ENCODE data around the gene KCMF1.

The KCMF1 gene

DNA sequence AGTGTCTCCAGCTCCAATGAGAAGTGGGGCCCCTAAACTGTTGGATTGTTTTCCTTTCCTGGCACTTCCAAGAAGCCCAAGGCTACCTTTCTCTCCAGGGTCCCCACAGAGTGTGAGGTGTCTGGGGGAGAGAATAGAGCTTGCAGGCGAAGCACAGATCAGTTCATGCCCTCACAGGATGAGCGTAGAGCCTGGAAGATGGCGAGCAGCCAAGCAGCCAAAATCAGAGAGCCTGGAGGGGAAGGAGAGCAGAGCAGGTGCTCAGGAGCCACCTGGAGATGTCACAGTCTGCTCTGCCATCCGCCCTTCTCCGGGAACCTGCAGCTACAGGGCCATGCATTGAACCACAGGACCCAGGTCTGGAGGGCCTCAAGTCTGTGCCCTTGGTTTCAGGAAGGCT lies 107.6 kb downstream of the KCMF1 start:
- no peak for DNase-seq (ENCODE audit: low read depth in 2 of 2)

DNA sequence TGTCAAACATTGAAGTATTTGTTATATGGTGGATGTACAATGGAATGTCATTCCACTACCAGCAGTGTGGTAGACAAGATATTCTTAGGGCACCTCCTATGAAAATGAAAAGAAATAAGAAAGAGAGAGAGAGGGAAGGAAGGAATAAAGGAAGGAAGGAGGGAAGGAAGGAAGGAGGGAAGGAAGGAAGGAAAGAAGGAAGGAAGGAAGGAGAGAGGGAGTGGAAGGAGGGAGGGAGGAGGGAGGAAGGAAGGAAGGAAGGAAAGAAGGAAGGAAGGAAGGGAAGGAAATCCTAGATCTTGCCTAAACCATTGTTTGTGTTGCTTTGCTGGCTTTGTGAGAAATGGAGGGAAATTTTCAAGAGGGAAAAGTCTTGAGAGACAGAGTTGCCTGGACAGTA lies 112.1 kb downstream of the KCMF1 start:
- no peak for DNase-seq (ENCODE audit: low read depth in 2 of 2)

- no peak for DNase-seq (ENCODE audit: low read depth in 2 of 2)
These were observed 114.6 kb downstream of the KCMF1 start for GRCh38 chr2:85085563-85085962.

GRCh38 chr2:85087541-85087940 lies 116.6 kb downstream of the KCMF1 start:
- DNase-seq (ENCODE audit: low read depth in 2 of 2), result no peak

DNA sequence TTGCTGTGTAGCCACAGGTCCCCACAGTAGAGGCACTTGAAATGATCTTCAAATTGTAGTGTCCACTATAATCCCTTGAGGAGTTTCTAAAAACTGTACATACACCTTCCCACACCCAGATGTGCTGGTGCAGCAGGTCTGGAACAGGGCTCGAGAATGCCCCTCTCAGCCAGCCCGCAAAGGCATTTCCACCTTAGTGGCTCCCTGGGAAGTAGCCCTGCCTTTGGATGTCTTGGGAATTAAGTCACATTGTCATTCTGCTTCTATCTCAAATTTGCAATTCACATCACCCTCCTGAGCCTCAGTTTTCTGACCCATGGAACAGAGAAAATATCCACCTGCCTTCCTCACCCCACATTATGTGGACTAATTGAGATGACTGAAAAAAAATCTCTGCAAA lies 118.0 kb downstream of the KCMF1 start:
- no peak for DNase-seq (ENCODE audit: low read depth in 2 of 2)

DNA sequence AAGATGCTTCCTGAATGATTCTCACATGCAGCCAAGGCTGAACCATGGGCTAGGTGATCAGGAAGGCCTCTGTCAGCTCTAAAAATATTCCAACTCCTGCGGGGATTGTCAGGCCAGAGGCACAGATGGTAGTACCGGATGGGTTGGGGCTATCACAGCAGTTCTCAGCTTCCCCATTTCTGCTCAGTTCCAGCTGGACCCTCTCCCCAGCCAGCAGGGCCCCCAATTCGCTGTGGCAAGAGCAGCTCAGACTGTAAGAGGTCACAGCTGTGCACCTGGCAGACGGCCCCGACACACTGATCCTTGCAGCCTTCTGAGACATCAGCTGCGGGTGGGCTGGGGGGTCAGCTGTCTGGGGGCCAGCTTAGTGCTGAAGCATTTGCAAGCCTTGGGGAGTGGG lies 118.6 kb downstream of the KCMF1 start:
- no peak for DNase-seq (ENCODE audit: low read depth in 2 of 2)

- no peak for DNase-seq (ENCODE audit: low read depth in 2 of 2)
These were observed 120.9 kb downstream of the KCMF1 start for GRCh38 chr2:85091838-85092237.

DNA sequence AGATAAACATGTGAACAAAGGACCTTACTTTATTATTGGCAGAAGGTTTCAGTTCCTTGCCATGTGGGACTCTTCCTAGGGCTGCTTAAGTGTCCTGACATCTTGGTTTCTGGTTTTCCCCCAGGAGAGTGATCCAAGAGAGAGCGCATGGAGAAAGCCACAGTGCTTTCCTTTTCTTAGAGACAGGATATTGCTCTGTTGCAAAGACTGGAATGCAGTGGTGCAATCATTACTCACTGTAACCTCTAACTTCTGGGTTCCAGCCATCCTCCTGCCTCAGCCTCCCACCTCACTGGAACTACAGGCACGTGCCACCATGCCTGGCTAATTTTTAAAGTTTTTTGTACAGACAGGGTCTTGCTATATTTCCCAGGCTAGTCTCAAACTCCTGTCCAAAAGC lies 124.1 kb downstream of the KCMF1 start:
- no peak for DNase-seq (ENCODE audit: low read depth in 2 of 2)

GRCh38 chr2:85096616-85097015 lies 125.7 kb downstream of the KCMF1 start:
- DNase-seq (ENCODE audit: low read depth in 2 of 2), result no peak

DNA sequence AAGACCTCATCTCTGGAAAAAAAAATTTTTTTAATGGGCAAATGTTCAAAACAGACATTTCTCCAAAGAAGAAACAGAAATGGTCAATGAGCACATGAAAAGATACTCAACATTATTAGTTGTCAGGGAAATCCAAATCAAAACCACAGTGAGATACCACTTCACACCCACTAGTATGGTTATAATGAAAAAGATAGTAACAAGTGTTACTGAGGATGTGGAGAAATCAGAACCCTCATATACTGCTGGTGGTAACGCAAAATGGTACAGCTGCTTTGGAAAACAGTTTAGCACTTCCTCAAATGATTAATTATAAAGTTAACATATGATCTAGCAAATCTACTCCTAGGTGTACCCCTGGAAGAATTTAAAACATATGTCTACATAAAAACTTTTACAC lies 133.3 kb downstream of the KCMF1 start:
- no peak for DNase-seq (ENCODE audit: low read depth in 2 of 2)

DNA sequence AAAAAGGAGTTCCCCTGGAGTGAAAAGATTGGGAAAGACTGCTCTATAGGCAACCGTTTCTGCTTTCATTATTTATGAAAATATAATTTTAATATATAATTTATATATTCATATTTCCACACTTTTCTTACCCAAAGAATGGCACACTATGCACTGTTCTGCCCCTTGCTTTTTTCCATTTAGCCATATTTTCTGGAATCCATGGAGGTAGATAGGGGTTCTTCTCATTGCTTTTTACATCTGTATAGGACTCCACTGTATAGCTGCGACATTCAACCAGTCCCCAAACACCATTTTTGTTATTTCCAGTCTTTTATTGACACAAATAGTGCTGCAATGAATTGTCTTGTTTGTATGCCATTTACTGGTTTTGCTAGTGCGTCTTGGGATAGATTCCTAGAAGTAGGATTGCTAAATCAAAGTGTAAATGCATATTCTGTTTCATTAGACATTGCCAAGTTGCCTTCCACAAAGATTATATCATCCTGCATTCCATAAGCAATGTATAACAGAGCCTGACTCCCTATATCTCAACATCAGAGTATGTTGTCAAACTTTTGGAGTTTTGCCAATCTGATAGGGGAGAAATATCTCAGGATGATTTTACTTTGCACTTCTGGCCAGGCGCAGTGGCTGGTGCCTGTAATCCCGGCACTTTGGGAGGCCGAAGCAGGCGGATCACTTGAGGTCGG lies 135.7 kb downstream of the KCMF1 start:
- no peak for DNase-seq (ENCODE audit: low read depth in 2 of 2)
